Left lung (tissue), 10 donors: ENCODE data around the gene SPNS1. TPM values are rescaled to one million over a fixed set of nuclear protein-coding genes. Genes with fewer than 3 reads are reported as not detected.

Experiments
- ATAC-seq: fragments of 200-7000 bp; cut with Tn5 transposase; one replicate; pipeline ENCODE4 v1.9.1; 2020; ENCODE audit warnings: moderate library complexity
- DNase-seq, 4 donors: peaks; one replicate each; pipeline ENCODE4 v3.0.0-alpha.2; 2013 to 2020
- H3K27ac ChIP-seq, 2 donors: fragments of 200-600 bp; sonication (generic) in 1 of 2; one replicate each; pipeline versions ENCODE4 v1.5.0 to v1.8.0; 2020 to 2021
- H3K27me3 ChIP-seq, 2 donors: fragments of 200-600 bp; sonication (generic) in 1 of 2; one replicate each; pipeline versions ENCODE4 v1.5.0 to v1.8.0; 2020 to 2021
- H3K36me3 ChIP-seq, 2 donors: fragments of 200-600 bp; sonication (generic) in 1 of 2; one replicate each; pipeline versions ENCODE4 v1.5.0 to v1.8.0; 2020 to 2021
- H3K4me1 ChIP-seq, 2 donors: fragments of 200-600 bp; one replicate each; pipeline ENCODE4 v1.8.0; 2021
- H3K4me3 ChIP-seq, 2 donors: fragments of 200-600 bp; sonication (generic) in 1 of 2; one replicate each; pipeline versions ENCODE4 v1.5.0 to v1.8.0; 2020 to 2021; ENCODE audit warnings: mild to moderate bottlenecking in 1 of 2
- H3K9me3 ChIP-seq, 2 donors: fragments of 200-600 bp; sonication (generic) in 1 of 2; one replicate each; pipeline versions ENCODE4 v1.5.0 to v1.8.0; 2020 to 2021
- CTCF ChIP-seq, 2 donors: fragments of 200-600 bp; sonication (generic) in 1 of 2; IDR thresholded peaks; one replicate each; pipeline versions ENCODE4 v1.5.0 to v1.8.0; 2021; ENCODE audit warnings: antibody characterized with exemption in 2 of 2
- intact Hi-C, 2 donors: fragments of 100-400 bp; cut with DNase I; formaldehyde crosslinking; loops; one replicate each; pipeline versions ENCODE4 v1.11.2 to v1.14.2; 2022
- polyA plus RNA-seq, 6 donors: library from polyadenylated mRNA; unstranded; fragments of 120-200 nt; gene quantifications; one replicate each; pipeline ENCODE4 v1.2.1, GENCODE V29; 2013; ENCODE audit not compliant: insufficient read length in 6 of 6
- total RNA-seq, 2 donors: library from RNA; stranded (reverse); fragmentation: NEBNext Ultra II Directional; extraction: Animal tissue kit (Norgen Biotek cat#: 25700); gene quantifications; one replicate each; pipeline ENCODE4 v1.2.1, GENCODE V29; 2021
- donor health status: DM: no; HTN: yes; CAD: no.
- donor health status: DM: no; HTN: no; CAD: no.

The SPNS1 gene
- total and polyA plus RNA-seq, 8 donors: 27.3 to 61.5 (median 32.7) TPM

- H3K36me3 ChIP-seq: no peaks in the 10 kb centered on the region
- intact Hi-C loops: loop anchor here in 1 of 2 donors (10.0 kb wide), 1 partner anchor 105 kb away; the partner anchor contains the start of gene ATXN2L
- no peak for TF ChIP-seq CTCF (IDR thresholded peaks at IDR 0.05)
- H3K27ac ChIP-seq: no peak overlapping the region
- peaks cover 0 to 3% of the 10 kb centered on the region in 2 donors for H3K4me1 ChIP-seq
- H3K27me3 ChIP-seq: no peaks in the 10 kb centered on the region
- DNase-seq (no peak), ATAC-seq (no peak)
- no peak overlapping the region for H3K4me3 ChIP-seq
- H3K9me3 ChIP-seq: no peaks in the 10 kb centered on the region
Observed at GRCh38 chr16:28930203-28930602, 44.4 kb upstream of the SPNS1 start.

DNA sequence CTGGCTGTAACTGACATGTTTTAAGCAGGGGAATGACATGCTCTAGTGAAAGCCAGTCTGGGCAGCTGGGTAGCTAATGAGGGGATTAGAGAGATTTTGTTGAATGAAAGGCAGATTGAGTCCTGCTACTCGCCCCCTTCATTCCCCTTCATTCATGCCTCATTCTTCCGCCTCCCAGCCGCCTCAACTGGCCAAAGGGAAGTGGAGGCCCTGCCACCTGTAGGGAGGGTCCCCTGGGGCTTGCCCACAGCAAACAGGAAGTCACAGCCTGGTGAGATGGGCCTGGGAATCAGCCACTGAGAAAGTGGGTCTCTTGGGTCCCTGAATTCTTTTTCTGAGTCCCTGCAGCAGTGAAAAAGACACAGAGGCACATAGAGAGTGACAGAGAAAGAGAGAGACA lies 43.9 kb upstream of the SPNS1 start:
- intact Hi-C loops: loop anchor here in 1 of 2 donors (10.0 kb wide), 1 partner anchor 106 kb away; the partner anchor contains the start of gene ATXN2L
- TF ChIP-seq CTCF (IDR thresholded peaks at IDR 0.05): no peak
- no peaks in the 10 kb centered on the region for H3K9me3 ChIP-seq
- H3K27me3 ChIP-seq: no peaks in the 10 kb centered on the region
- no peak overlapping the region for H3K27ac ChIP-seq
- H3K36me3 ChIP-seq: no peaks in the 10 kb centered on the region
- peaks cover 0 to 3% of the 10 kb centered on the region in 2 donors for H3K4me1 ChIP-seq
- ATAC-seq (no peak), DNase-seq (no peak)
- no peak overlapping the region for H3K4me3 ChIP-seq

DNA sequence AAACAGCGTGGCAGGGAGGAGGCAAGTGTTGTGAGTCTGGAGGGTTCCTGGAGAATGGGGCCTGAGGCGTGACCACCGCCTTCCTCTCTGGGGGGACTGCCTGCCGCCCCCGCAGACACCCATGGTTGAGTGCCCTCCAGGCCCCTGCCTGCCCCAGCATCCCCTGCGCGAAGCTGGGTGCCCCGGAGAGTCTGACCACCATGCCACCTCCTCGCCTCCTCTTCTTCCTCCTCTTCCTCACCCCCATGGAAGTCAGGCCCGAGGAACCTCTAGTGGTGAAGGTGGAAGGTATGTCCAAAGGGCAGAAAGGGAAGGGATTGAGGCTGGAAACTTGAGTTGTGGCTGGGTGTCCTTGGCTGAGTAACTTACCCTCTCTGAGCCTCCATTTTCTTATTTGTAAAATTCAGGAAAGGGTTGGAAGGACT lies 42.8 kb upstream of the SPNS1 start, which contains the start of gene CD19:
TSS of gene CD19 (plus strand) at position 171 of the 425 bp plus-strand sequence. CDS start at position 201, 30 bp downstream.
- DNase-seq: no peak
- Histone ChIP-seq H3K4me3 (no peak within 1 kb of the TSS), H3K36me3 (no peaks in the 10 kb centered on the region), H3K27ac (no peak within 1 kb of the TSS), H3K9me3 (no peaks in the 10 kb centered on the region), H3K4me1 (peaks cover 0 to 10% of the 10 kb centered on the region in 2 donors), H3K27me3 (no peaks in the 10 kb centered on the region)
- ATAC-seq: no peak
- no peak for TF ChIP-seq CTCF (IDR thresholded peaks at IDR 0.05)
- intact Hi-C loops: loop anchor here in 1 of 2 donors (10.0 kb wide), 1 partner anchor 107 kb away; the partner anchor contains the start of gene ATXN2L

DNA sequence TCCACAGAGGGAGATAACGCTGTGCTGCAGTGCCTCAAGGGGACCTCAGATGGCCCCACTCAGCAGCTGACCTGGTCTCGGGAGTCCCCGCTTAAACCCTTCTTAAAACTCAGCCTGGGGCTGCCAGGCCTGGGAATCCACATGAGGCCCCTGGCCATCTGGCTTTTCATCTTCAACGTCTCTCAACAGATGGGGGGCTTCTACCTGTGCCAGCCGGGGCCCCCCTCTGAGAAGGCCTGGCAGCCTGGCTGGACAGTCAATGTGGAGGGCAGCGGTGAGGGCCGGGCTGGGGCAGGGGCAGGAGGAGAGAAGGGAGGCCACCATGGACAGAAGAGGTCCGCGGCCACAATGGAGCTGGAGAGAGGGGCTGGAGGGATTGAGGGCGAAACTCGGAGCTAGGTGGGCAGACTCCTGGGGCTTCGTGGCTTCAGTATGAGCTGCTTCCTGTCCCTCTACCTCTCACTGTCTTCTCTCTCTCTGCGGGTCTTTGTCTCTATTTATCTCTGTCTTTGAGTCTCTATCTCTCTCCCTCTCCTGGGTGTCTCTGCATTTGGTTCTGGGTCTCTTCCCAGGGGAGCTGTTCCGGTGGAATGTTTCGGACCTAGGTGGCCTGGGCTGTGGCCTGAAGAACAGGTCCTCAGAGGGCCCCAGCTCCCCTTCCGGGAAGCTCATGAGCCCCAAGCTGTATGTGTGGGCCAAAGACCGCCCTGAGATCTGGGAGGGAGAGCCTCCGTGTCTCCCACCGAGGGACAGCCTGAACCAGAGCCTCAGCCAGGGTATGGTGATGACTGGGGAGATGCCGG lies 42.0 kb upstream of the SPNS1 start:
- intact Hi-C loops: loop anchor here in 1 of 2 donors (10.0 kb wide), 1 partner anchor 108 kb away; the partner anchor contains the start of gene ATXN2L
- ATAC-seq (no peak), DNase-seq (no peak)

More for the DNA sequence above, 42.0 kb upstream of the SPNS1 start:
- Histone ChIP-seq H3K27ac (no peak overlapping the region), H3K4me3 (no peak overlapping the region), H3K36me3 (no peaks in the 10 kb centered on the region), H3K9me3 (no peaks in the 10 kb centered on the region), H3K4me1 (peaks cover 0 to 13% of the 10 kb centered on the region in 2 donors), H3K27me3 (no peaks in the 10 kb centered on the region)
- TF ChIP-seq CTCF (IDR thresholded peaks at IDR 0.05): no peak
